Upper lobe of right lung (tissue), 1 donor: ENCODE measurements around the gene DHCR24. TPM values are rescaled to one million over a fixed set of nuclear protein-coding genes. Genes with fewer than 3 reads are reported as not detected.

Experiments
- ATAC-seq: fragments of 200-7000 bp; cut with Tn5 transposase; one replicate; pipeline ENCODE4 v1.9.1; 2020; ENCODE audit warnings: mild to moderate bottlenecking, moderate library complexity
- DNase-seq: peaks from one replicate; pipeline ENCODE4 v3.0.0-alpha.2; 2020
- H3K27ac ChIP-seq: fragments of 200-600 bp; one replicate; pipeline ENCODE4 v1.8.0; 2022
- H3K27me3 ChIP-seq: fragments of 200-600 bp; one replicate; pipeline ENCODE4 v1.8.0; 2022; ENCODE audit warnings: mild to moderate bottlenecking
- H3K36me3 ChIP-seq: fragments of 200-600 bp; one replicate; pipeline ENCODE4 v1.8.0; 2022
- H3K4me1 ChIP-seq: fragments of 200-600 bp; one replicate; pipeline ENCODE4 v1.8.0; 2022
- H3K4me3 ChIP-seq: fragments of 200-600 bp; one replicate; pipeline ENCODE4 v1.8.0; 2022; ENCODE audit warnings: mild to moderate bottlenecking
- H3K9me3 ChIP-seq: fragments of 200-600 bp; one replicate; pipeline ENCODE4 v1.8.0; 2022
- CTCF ChIP-seq: fragments of 200-600 bp; IDR thresholded peaks from one replicate; pipeline ENCODE4 v1.8.0; 2022; ENCODE audit warnings: antibody characterized with exemption
- intact Hi-C: fragments of 100-400 bp; cut with DNase I; formaldehyde crosslinking; loops from one replicate; pipeline ENCODE4 v1.11.0; 2022
- total RNA-seq: library from RNA; stranded (reverse); fragmentation: NEBNext Ultra II Directional; extraction: Animal tissue kit (Norgen Biotek cat#: 25700); gene quantifications from one replicate; pipeline ENCODE4 v1.2.1, GENCODE V29; 2021
- donor health status: DM: no; HTN: yes; CAD: no; lungs with severe emphysema.

Gene DHCR24
- total RNA-seq, 1 donor from 2014 or later: 749 TPM

- peaks cover 9% of the 10 kb centered on the region for H3K27me3 ChIP-seq
- no peak for TF ChIP-seq CTCF
- H3K4me3 ChIP-seq: no peak overlapping the region
- H3K27ac ChIP-seq: no peak overlapping the region
- intact Hi-C loops: no loop called here
- peaks cover under 1% of the 10 kb centered on the region for H3K4me1 ChIP-seq
- no peaks in the 10 kb centered on the region for H3K9me3 ChIP-seq
- ATAC-seq (peak; percentile 37), DNase-seq (no peak)
- H3K36me3 ChIP-seq: no peaks in the 10 kb centered on the region
Measured at GRCh38 chr1:54806931-54807611, 79.9 kb downstream of the DHCR24 start.

DNA sequence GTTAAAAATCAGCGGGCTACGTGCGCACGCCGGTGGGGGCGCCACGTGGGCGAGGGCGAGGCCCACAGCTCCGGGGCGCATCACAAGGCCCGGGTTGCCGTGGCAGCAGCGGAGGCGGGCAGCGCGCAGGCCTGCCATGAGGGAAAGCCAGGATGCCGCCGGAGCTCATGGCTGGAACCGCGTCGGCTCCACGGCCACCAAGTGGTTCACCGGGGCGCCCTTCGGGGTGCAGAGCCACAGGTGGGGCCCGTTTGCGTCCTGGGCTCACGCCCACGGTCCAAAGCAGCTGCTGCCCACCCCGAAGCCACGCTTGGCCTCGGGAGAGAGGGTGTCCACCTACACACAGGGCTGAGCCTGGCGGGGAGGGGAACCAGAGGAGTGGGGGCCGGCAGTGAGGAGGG is 81.0 kb downstream of the DHCR24 start:
- no peak for ATAC-seq
- no peak for TF ChIP-seq CTCF
- no peaks in the 10 kb centered on the region for H3K9me3 ChIP-seq
- intact Hi-C loops: no loop called here
- no peak overlapping the region for H3K4me3 ChIP-seq
- peaks cover 20% of the 10 kb centered on the region for H3K27me3 ChIP-seq
- H3K4me1 ChIP-seq: peaks cover 7% of the 10 kb centered on the region
- no peak for DNase-seq
- H3K27ac ChIP-seq: no peak overlapping the region
- no peaks in the 10 kb centered on the region for H3K36me3 ChIP-seq

GRCh38 chr1:54805466-54805865 is 81.5 kb downstream of the DHCR24 start:
- no peak overlapping the region for H3K27ac ChIP-seq
- no peak overlapping the region for H3K4me3 ChIP-seq
- H3K9me3 ChIP-seq: no peaks in the 10 kb centered on the region
- DNase-seq (no peak), ATAC-seq (no peak)
- peaks cover 7% of the 10 kb centered on the region for H3K4me1 ChIP-seq
- no peaks in the 10 kb centered on the region for H3K36me3 ChIP-seq
- peaks cover 20% of the 10 kb centered on the region for H3K27me3 ChIP-seq
- intact Hi-C loops: no loop called here
- no peak for TF ChIP-seq CTCF

DNA sequence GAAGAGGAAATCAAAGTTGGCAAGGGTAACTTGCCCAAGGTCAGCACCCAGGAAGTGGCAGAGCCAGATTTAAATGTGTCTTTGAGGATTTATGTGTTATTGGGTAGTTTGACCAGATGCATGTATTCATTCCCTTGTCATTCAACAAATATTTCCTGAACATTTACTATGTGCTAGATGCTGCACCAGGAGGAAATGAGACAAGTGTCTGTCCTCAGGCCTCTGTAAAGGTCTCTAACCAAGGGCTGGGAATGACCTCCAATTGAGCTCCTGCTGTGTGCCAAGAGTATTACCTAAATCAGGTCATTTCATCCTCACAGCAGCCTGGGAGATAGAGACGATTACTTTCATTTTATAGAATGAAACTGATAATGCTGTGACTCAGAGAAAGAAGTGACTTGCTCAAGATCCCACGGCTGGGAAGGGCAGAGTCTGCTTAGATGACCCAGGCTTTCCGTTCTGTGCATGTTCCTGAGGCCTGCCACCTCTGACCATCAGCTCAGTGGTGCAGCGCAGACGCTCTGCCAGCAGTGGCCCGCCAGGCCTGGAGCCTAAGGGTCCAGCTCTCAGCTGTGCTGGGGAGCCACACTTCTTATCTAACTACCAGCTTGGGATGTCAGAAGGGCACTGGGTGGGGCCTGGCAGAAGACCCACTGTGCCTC is 82.4 kb downstream of the DHCR24 start:
- H3K4me3 ChIP-seq: no peak overlapping the region
- H3K36me3 ChIP-seq: no peaks in the 10 kb centered on the region
- no peak for DNase-seq
- intact Hi-C loops: no loop called here
- H3K27ac ChIP-seq: no peak overlapping the region
- peaks cover 7% of the 10 kb centered on the region for H3K4me1 ChIP-seq
- ATAC-seq: no peak
- peaks cover 20% of the 10 kb centered on the region for H3K27me3 ChIP-seq
- no peaks in the 10 kb centered on the region for H3K9me3 ChIP-seq
- TF ChIP-seq CTCF: no peak

DNA sequence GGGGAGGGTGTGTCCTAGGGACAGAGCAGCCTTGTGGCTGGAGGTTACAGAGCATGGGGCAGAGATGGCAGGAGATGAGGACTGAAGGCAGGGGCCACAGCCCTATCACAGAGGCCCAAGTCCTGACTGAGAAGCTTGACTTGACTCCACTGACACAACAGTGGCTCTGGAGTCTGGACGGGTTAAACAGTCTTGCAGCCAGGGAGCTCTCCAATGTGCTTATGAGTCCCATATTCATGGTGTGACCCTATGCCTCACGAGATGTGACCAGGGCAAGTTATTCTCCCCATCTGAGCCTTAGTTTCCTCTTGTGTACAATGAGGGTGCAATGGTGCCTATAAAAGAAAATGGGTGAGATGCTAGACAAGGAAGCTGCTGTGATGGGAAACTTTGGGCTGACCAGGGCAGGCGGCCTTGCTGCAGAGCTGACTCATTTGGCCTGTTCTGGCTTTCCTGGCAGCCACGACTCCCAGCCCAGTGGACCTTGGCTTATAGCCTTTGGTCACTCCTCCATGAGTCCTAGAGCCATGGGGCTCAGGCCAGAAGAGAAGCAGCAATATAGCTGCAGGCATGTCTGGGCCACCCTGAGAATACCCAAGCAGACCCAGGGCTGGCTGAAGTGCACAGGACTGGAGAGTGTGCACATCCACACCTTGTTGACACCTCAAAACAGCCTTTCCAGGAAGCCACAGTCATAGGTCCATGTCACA is 83.1 kb downstream of the DHCR24 start:
- Histone ChIP-seq H3K36me3 (no peaks in the 10 kb centered on the region), H3K27me3 (peaks cover 20% of the 10 kb centered on the region), H3K9me3 (no peaks in the 10 kb centered on the region), H3K4me1 (peaks cover 7% of the 10 kb centered on the region), H3K27ac (no peak overlapping the region), H3K4me3 (no peak overlapping the region)
- intact Hi-C loops: no loop called here
- ATAC-seq: no peak
- no peak for DNase-seq
- TF ChIP-seq CTCF: no peak
